ENCODE results near the gene GGACT. TPM values are rescaled to one million over a fixed set of nuclear protein-coding genes. Genes with fewer than 3 reads are reported as not detected.

GGACT gene
- total and polyA plus RNA-seq, 2 of the 8 experiments (the other 6 are each of a cell fraction or from before 2014, with no cell fraction given), result 1.1 to 1.5 TPM

DNA sequence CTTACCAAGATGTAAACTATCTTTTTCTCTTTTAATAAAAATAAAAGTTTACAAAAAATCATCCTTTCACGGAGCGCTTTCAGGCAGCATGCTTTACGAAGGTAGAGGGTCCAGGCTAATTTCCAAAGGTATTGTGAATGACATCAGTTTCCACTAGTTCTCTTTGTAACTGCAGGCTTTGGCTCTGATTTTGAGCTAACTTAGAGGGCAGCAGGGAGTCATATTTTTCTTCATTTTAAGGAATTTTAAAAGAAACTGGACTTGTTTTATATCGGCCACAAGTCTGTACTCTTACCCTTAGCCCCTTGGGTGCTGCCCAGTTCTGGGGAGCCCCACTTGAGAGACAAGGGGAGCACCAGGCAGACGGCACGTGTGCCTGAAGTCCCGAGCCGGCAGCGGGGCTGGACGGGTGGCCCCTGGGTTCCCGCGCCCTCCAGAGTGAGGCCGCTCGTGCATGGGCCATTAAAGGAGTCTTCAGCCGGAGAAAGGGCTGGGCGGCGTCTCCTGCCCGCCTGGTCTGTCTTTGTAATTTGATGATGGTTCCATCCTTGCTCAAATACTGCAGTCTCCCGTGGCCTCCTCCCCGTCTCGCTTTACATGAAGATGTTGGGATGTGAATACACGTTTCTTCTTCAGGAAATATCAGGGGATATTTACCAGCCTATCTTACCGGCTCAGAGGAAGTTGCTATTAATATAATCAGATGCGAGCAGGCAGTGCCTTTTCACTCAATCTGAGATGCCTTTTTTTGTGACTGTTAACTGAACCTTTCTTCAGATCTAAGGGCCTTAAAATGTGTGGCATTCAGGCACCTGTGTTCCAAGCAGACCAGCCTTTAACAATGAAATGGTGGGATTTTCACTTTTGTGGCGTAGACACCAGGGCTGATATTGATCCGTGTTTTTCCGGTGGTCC, 67.4 kb downstream of the GGACT start:
- no peaks in the 10 kb centered on the region for H3K79me2 ChIP-seq (ENCODE audit: control insufficient read depth in 1 of 2, insufficient read depth in 2 of 2, low read length in 2 of 2)
- H3K9ac ChIP-seq (replicated peaks in 1 of 4; ENCODE audit: extremely low read depth in 1 of 4, low read depth in 3 of 4, low read length in 3 of 4), result no peak overlapping the region
- H3K27me3 ChIP-seq (replicated peaks in 1 of 4; ENCODE audit: control insufficient read depth in 3 of 4, extremely low read depth in 1 of 4, insufficient read depth in 3 of 4, low read length in 3 of 4), result no peaks in the 10 kb centered on the region
- H4K5ac ChIP-seq (ENCODE audit: insufficient read length, low read depth, low read length), result peak overlapping the region; percentile 35
- no peak overlapping the region for H3K56ac ChIP-seq (replicated peaks; ENCODE audit: insufficient read length, low read depth, low read length)
- no peaks in the 10 kb centered on the region for H3K23me2 ChIP-seq (ENCODE audit: low read depth, low read length)
- ChIA-PET CTCF (ENCODE audit: partially characterized antibody) (interaction anchor here (0.8 to 1.9 kb wide), 6 partner anchors 7 to 79 kb away, joined by 3 to 7 read pairs (median 4); no protein-coding TSS in a partner anchor), POLR2A (ENCODE audit: partially characterized antibody) (no interaction called here)
- H2BK15ac ChIP-seq (ENCODE audit: low read length), result no peak overlapping the region
- H4K8ac ChIP-seq (ENCODE audit: extremely low read depth, insufficient read depth, low read length), result no peak overlapping the region; the same call in 1 of the 2 replicates
- H3K14ac ChIP-seq (ENCODE audit: insufficient read length), result no peak overlapping the region
- H3K9me3 ChIP-seq (ENCODE audit: insufficient read depth in 2 of 2, low read depth in 1 of 2, low read length in 1 of 2), result no peaks in the 10 kb centered on the region
- no peak overlapping the region for H3K23ac ChIP-seq (ENCODE audit: insufficient read length)
- no peak overlapping the region for H3K4me3 ChIP-seq (ENCODE audit: extremely low read depth in 1 of 4, insufficient read depth in 2 of 4, low read depth in 3 of 4, low read length in 4 of 4)
- no peaks in the 10 kb centered on the region for H3K36me3 ChIP-seq (ENCODE audit: control insufficient read depth in 2 of 4, insufficient read depth in 4 of 4, low read length in 3 of 4)
- H2AK5ac ChIP-seq (ENCODE audit: low read depth, low read length), result no peak overlapping the region
- peak overlapping the region; percentile 5; the same call in 1 of the 2 replicates for H2BK5ac ChIP-seq (ENCODE audit: low read depth, low read length)
- H2BK20ac ChIP-seq (ENCODE audit: low read length), result no peak overlapping the region; the same call in 1 of the 2 replicates
- H3K27ac ChIP-seq (ENCODE audit: low read depth, low read length), result no peak overlapping the region
- no peak overlapping the region for H4K91ac ChIP-seq (replicated peaks; ENCODE audit: insufficient read length, low read length)
- no peaks in the 10 kb centered on the region for H3K79me1 ChIP-seq (ENCODE audit: low read depth, low read length)
- H2BK120ac ChIP-seq (replicated peaks; ENCODE audit: low read depth, low read length), result no peak overlapping the region
- H3K4me2 ChIP-seq (ENCODE audit: insufficient read depth in 1 of 2, low read depth in 2 of 2, low read length in 2 of 2), result peak overlapping the region; percentile 9 to 46; a peak in 1 of 4 replicates
- H4K20me1 ChIP-seq (replicated peaks in 1 of 2; ENCODE audit: control insufficient read depth in 1 of 2, insufficient read depth in 2 of 2, low read length in 2 of 2), result no peaks in the 10 kb centered on the region
- peaks cover 4 to 20% (median 15%) of the 10 kb centered on the region in 4 experiments for H3K4me1 ChIP-seq (replicated peaks in 1 of 4; ENCODE audit: control insufficient read depth in 3 of 4, insufficient read depth in 4 of 4, low read length in 3 of 4)
- no peak overlapping the region for H2BK12ac ChIP-seq (ENCODE audit: low read depth, low read length)
- no peak overlapping the region; the same call in 1 of the 2 replicates for H3K18ac ChIP-seq (ENCODE audit: extremely low read depth, low read length)
- H2AFZ ChIP-seq (ENCODE audit: low read length), result no peak overlapping the region
- H3K4ac ChIP-seq (replicated peaks; ENCODE audit: insufficient read length, low read depth, low read length), result no peak overlapping the region
- 40% methylated on average over 27 of the region's 27 CpGs; no CpG with 5 or more reads in 1 of the 2 experiments for WGBS, 2 experiments (ENCODE audit: extremely low coverage in 1 of 2, insufficient coverage in 1 of 2, insufficient read length in 1 of 2, insufficient replicate concordance in 2 of 2, low coverage in 1 of 2, low lambda C conversion rate in 2 of 2, missing lambda C conversion rate in 1 of 2)
- DNase-seq (ENCODE audit: low read depth in 1 of 2, low spot score in 2 of 2) (no peak), FAIRE-seq (no peak)
- no peak for TF ChIP-seq RAD21 (IDR thresholded peaks at IDR 0.05 in 1 of 2, conservative IDR thresholded peaks at IDR 0.05 in 1 of 2; ENCODE audit: low read depth in 2 of 2, low read length in 2 of 2)
- TF ChIP-seq KDM5A (IDR thresholded peaks at IDR 0.05; ENCODE audit: low read length), result no peak
- TF ChIP-seq RBBP5 (IDR thresholded peaks at IDR 0.05; ENCODE audit: borderline replicate concordance, low read depth, low read length), result no peak
- TF ChIP-seq, protein P1, sequence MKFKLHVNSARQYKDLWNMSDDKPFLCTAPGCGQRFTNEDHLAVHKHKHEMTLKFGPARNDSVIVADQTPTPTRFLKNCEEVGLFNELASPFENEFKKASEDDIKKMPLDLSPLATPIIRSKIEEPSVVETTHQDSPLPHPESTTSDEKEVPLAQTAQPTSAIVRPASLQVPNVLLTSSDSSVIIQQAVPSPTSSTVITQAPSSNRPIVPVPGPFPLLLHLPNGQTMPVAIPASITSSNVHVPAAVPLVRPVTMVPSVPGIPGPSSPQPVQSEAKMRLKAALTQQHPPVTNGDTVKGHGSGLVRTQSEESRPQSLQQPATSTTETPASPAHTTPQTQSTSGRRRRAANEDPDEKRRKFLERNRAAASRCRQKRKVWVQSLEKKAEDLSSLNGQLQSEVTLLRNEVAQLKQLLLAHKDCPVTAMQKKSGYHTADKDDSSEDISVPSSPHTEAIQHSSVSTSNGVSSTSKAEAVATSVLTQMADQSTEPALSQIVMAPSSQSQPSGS (IDR thresholded peaks at IDR 0.05; ENCODE audit: low read length), result no peak
- no peak for TF ChIP-seq SP2 (IDR thresholded peaks at IDR 0.05; ENCODE audit: low read length)
- no peak for TF ChIP-seq KDM1A (IDR thresholded peaks at IDR 0.05; ENCODE audit: borderline replicate concordance, low read length)
- no peak for TF ChIP-seq EZH2 (IDR thresholded peaks at IDR 0.05; ENCODE audit: low read depth, low read length, severe bottlenecking)
- no peak for TF ChIP-seq CBX5 (IDR thresholded peaks at IDR 0.05; ENCODE audit: low read depth, low read length)
- no peak for TF ChIP-seq SP4 (IDR thresholded peaks at IDR 0.05; ENCODE audit: low read length)

Data from H1 (cell line).